Glomerular endothelial cell (primary cell): ENCODE data around the gene HDGFL1. TPM values are rescaled to one million over a fixed set of nuclear protein-coding genes. Genes with fewer than 3 reads are reported as not detected.

ENCODE experiments used
- DNase-seq: peaks from one replicate; pipeline ENCODE4 v3.0.0-alpha.2; 2011; ENCODE audit warnings: low read depth, low spot score; ENCODE audit errors: extremely low read depth
- total RNA-seq: library from RNA; depleted of rRNA; stranded (reverse); fragments of >200 nt; gene quantifications from 2 replicates; pipeline ENCODE4 v1.2.3, GENCODE V29; 2015

The HDGFL1 gene
- total RNA-seq: not detected in 2 replicates

GRCh38 chr6:22569281-22570184 lies at the start of gene HDGFL1:
TSS of gene HDGFL1 (plus strand) at chr6:22569566. CDS start at chr6:22569576, 10 bp downstream.
- no peak for DNase-seq

- no peak for DNase-seq
Measured at GRCh38 chr6:22521035-22521434, 48.3 kb upstream of the HDGFL1 start.

GRCh38 chr6:22526736-22527135 lies 42.6 kb upstream of the HDGFL1 start:
- DNase-seq: no peak

- no peak for DNase-seq
Measured at GRCh38 chr6:22529866-22530265, 39.5 kb upstream of the HDGFL1 start.

- DNase-seq: no peak
Measured at GRCh38 chr6:22530506-22530905, 38.9 kb upstream of the HDGFL1 start.

GRCh38 chr6:22536122-22536521 lies 33.2 kb upstream of the HDGFL1 start:
- DNase-seq: no peak

GRCh38 chr6:22544476-22544875 lies 24.9 kb upstream of the HDGFL1 start:
- no peak for DNase-seq

GRCh38 chr6:22545051-22545450 lies 24.3 kb upstream of the HDGFL1 start:
- no peak for DNase-seq

- DNase-seq: no peak
Measured at GRCh38 chr6:22546236-22546635, 23.1 kb upstream of the HDGFL1 start.

GRCh38 chr6:22550971-22551670 lies 18.2 kb upstream of the HDGFL1 start:
- DNase-seq: no peak

- DNase-seq: no peak
Measured at GRCh38 chr6:22556266-22556665, 13.1 kb upstream of the HDGFL1 start.

GRCh38 chr6:22557007-22557406 lies 12.4 kb upstream of the HDGFL1 start:
- DNase-seq: no peak

GRCh38 chr6:22558288-22558882 lies 11.0 kb upstream of the HDGFL1 start:
- no peak for DNase-seq

GRCh38 chr6:22568854-22569253 lies 512 bp upstream of the HDGFL1 start:
- no peak for DNase-seq

GRCh38 chr6:22570185-22570551 lies 802 bp downstream of the HDGFL1 start:
- no peak for DNase-seq

GRCh38 chr6:22575190-22575589 lies 5.8 kb downstream of the HDGFL1 start:
- DNase-seq: no peak

GRCh38 chr6:22579439-22579838 lies 10.1 kb downstream of the HDGFL1 start:
- no peak for DNase-seq

- DNase-seq: no peak
Measured at GRCh38 chr6:22580337-22580736, 11.0 kb downstream of the HDGFL1 start.

GRCh38 chr6:22582417-22583205 lies 13.2 kb downstream of the HDGFL1 start:
- no peak for DNase-seq

GRCh38 chr6:22583230-22583629 lies 13.9 kb downstream of the HDGFL1 start:
- no peak for DNase-seq

- no peak for DNase-seq
Measured at GRCh38 chr6:22583927-22584326, 14.6 kb downstream of the HDGFL1 start.
